HL-60 (cell line): ENCODE measurements around the gene ADAMTS16.

Experiments used
- CTCF ChIP-seq: IDR thresholded peaks from one replicate; pipeline ENCODE4 v1.5.1; 2011; ENCODE audit warnings: low read length, control low read depth, inconsistent platforms; ENCODE audit not compliant: insufficient read depth
- POLR2AphosphoS5 ChIP-seq: IDR thresholded peaks from 2 replicates; pipeline ENCODE4 v1.6.1; 2012; ENCODE audit warnings: low read depth
- REST ChIP-seq: IDR thresholded peaks from 2 replicates; pipeline ENCODE4 v1.6.1; 2012; ENCODE audit warnings: low read depth; ENCODE audit not compliant: insufficient replicate concordance
- SPI1 ChIP-seq: IDR thresholded peaks from 2 replicates; pipeline ENCODE4 v1.6.1; 2012; ENCODE audit warnings: low read depth, mild to moderate bottlenecking, borderline replicate concordance

DNA sequence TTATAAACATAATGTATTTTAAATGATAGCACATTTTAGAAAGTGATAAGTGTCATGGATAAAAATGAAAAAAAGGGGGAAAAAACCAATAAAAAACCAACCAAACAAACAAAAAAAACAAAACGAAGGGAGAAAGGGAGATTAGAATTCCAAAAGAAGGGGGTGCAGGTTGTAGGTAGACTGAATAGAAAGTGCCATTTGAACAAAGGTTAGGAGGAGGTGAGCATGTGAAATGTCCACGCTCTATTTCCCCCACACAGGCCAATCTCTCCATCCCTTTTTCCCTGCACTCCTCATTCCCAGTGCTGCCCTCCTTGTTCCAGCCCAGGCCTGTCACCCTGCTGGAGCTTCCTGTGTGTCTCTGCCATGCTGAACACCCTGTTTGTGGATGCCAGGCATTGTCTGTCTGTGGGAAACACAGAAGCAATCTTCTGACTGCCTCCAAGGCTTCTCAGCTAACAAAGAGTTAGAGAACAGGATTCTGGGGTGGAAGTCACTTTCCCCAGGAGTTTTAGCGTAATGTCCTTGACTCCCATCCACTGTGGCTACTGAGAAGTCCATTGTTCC is 138.8 kb downstream of the ADAMTS16 start:
- TF ChIP-seq SPI1: no peak
- TF ChIP-seq CTCF: no peak
- TF ChIP-seq POLR2AphosphoS5: no peak
- no peak for TF ChIP-seq REST
